Gastrocnemius medialis (tissue), 4 donors: ENCODE measurements around the gene GPAT2. TPM values are rescaled to one million over a fixed set of nuclear protein-coding genes. Genes with fewer than 3 reads are reported as not detected.
"Not testable (repeated sequence)": the region's sequence is repeated elsewhere in the genome, so short reads cannot be mapped to it uniquely, and the experiment has no call there.

Source experiments
- ATAC-seq, 2 donors: fragments of 150-250 bp; one replicate each; pipeline ENCODE4 v1.9.1; 2016
- DNase-seq, 2 donors: peaks; one replicate each; pipeline ENCODE4 v3.0.0-alpha.2; 2019
- H3K27ac ChIP-seq, 4 donors: fragments of 200-600 bp; sonication (generic); 1 replicate in 1 of 4; 2 replicates in 3 of 4; pipeline ENCODE4 v1.5.1; 2016 to 2018; ENCODE audit warnings: mild to moderate bottlenecking in 2 of 4, moderate library complexity in 1 of 4
- H3K27me3 ChIP-seq, 3 donors: fragments of 200-600 bp; sonication (generic) in 2 of 3; 1 replicate in 1 of 3; 2 replicates in 2 of 3; pipeline versions ENCODE4 v1.5.1 to v1.6.0; 2016 to 2019; ENCODE audit warnings: mild to moderate bottlenecking in 1 of 3, moderate library complexity in 1 of 3
- H3K36me3 ChIP-seq, 2 donors: fragments of 200-600 bp; sonication (generic) in 1 of 2; one replicate each; pipeline ENCODE4 v1.5.1; 2017 to 2018
- H3K4me1 ChIP-seq, 2 donors: fragments of 200-600 bp; sonication (generic) in 1 of 2; one replicate each; pipeline ENCODE4 v1.5.1; 2016 to 2017; ENCODE audit warnings: mild to moderate bottlenecking in 2 of 2
- H3K4me3 ChIP-seq, 4 donors: fragments of 200-600 bp; sonication (generic) in 3 of 4; 1 replicate in 1 of 4; 2 replicates in 3 of 4; pipeline ENCODE4 v1.5.1; 2016 to 2019; ENCODE audit warnings: mild to moderate bottlenecking in 2 of 4
- H3K9me3 ChIP-seq, 3 donors: fragments of 200-600 bp; sonication (generic) in 2 of 3; 1 replicate in 1 of 3; 2 replicates in 2 of 3; pipeline ENCODE4 v1.5.1; 2016 to 2019
- POLR2A ChIP-seq, 2 donors: fragments of 450-650 bp; IDR thresholded peaks; one replicate each; pipeline ENCODE4 v1.6.1; 2017; ENCODE audit warnings: antibody characterized with exemption in 2 of 2, mild to moderate bottlenecking in 2 of 2, moderate library complexity in 2 of 2
- in situ Hi-C, 4 donors: fragments of 200-750 bp; cut with MboI; loops; one replicate each; pipeline versions ENCODE4 v1.15.0 to v1.8.0; 2017; ENCODE audit warnings: low sequenced_read_pairs in 4 of 4
- intact Hi-C: fragments of 100-400 bp; cut with DNase I; formaldehyde crosslinking; loops from one replicate; pipeline ENCODE4 v1.15.1; 2023; ENCODE audit warnings: low total_unique reads
- total RNA-seq, 4 donors: library from RNA; depleted of rRNA; stranded (reverse); fragments of >200 nt; gene quantifications; one replicate each; pipeline versions ENCODE4 v1.1.0 to v1.2.3, GENCODE V29; 2016

The GPAT2 gene
- total RNA-seq, 4 donors from 2014 or later, result 1.1 to 8.2 (median 4.9) TPM

DNA sequence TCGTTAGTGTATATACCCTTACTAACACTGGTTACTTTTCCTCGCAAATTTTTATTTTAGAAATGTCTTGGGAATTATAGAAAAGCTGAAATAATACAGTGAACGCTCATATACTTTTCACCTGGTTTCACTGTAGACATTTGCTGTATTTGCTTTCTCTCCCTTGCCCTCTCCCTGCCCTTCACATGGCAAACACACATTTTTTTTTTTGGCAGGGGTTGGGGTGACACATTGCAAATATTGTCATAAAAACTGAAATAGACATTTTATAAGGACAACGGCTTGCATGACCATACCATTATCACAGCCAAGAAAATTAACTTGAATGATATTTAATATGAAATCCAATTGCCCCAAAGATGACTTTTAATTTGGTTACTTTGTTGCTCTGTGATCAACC, 18.4 kb downstream of the GPAT2 start:
- H3K27ac ChIP-seq, DNase-seq, H3K4me3 ChIP-seq, H3K9me3 ChIP-seq, ATAC-seq, H3K27me3 ChIP-seq, intact Hi-C loops, H3K4me1 ChIP-seq, H3K36me3 ChIP-seq: not testable (repeated sequence)
- in situ Hi-C loops, result loop anchor here (25.0 kb wide), 3 partner anchors 96 to 496 kb away; partner anchors contain the start of genes NEURL3 (in 3 of the 4), ADRA2B (in 2 of the 4), CIAO1 (in 1 of the 4) and TMEM127 (in 1 of the 4)

DNA sequence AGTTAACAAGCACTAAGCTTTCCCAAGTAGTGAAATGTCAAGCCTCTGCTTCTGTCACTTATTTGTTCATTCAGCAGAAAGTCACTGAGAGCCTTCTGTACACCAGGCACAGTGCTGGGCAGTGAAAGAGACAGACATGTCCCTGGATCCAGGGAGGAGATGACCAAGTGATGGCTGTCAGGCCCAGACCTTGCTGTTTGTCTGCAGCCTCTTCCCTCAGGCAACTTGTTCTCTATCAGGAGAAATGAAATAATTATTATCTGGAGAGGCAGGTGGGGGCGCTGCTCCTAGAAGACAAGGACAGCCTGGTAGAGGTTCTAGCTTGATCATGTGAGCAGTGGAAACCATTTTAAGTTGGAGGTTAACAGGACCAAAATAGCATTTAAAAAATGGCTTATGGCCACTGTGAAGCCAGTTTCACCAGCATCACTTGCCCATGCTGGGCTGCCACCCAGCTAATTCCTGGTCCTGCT, 21.9 kb downstream of the GPAT2 start:
- in situ Hi-C loops, result loop anchor here (25.0 kb wide), 3 partner anchors 99 to 499 kb away; partner anchors contain the start of genes NEURL3 (in 3 of the 4), ADRA2B (in 2 of the 4), CIAO1 (in 1 of the 4) and TMEM127 (in 1 of the 4)
- H3K4me3 ChIP-seq, DNase-seq, H3K9me3 ChIP-seq, H3K27me3 ChIP-seq, intact Hi-C loops, H3K36me3 ChIP-seq, H3K4me1 ChIP-seq, ATAC-seq: not testable (repeated sequence)
- H3K27ac ChIP-seq, result peak overlapping the region in 2 of 4 donors; percentile 28 to 73

DNA sequence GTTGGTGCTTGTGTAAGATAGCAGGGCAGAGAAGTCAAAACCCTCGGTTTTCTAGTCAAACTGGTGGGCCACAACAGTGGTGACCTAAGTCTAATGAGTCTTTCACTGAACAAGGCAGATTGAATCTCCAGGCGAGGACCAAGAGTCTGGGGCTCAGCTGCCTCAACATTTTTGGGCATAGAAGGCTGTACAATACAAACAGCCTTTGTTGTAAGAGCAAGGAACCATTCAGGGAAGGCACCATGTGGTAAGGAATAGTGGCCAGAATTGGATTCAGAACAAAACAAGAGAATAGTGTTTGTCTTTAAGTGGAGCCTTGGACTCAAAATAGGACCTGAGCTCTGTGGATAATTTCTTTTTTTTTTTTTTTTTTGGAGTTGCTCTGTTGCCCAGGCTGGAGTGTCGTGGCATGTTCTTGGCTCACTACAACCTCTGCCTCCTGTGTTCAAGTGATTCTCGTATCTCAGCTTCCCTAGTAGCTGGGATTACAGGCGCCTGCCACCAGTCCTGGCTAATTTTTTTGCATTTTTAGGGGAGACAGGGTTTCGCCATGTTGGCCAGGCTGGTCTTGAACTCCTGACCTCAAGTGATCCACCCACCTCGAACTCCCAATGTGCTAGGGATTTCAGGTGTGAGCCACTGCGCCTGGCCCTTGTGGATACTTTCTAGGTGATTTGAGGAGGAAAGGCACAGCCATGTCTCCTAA, 22.5 kb downstream of the GPAT2 start:
- H3K36me3 ChIP-seq, DNase-seq, intact Hi-C loops, H3K4me3 ChIP-seq, H3K27me3 ChIP-seq, H3K4me1 ChIP-seq, H3K9me3 ChIP-seq, ATAC-seq: not testable (repeated sequence)
- in situ Hi-C loops, result loop anchor here (25.0 kb wide), 3 partner anchors 100 to 500 kb away; partner anchors contain the start of genes NEURL3 (in 3 of the 4), ADRA2B (in 2 of the 4), CIAO1 (in 1 of the 4) and TMEM127 (in 1 of the 4)
- peak overlapping the region in 2 of 4 donors; percentile 28 to 73 for H3K27ac ChIP-seq

DNA sequence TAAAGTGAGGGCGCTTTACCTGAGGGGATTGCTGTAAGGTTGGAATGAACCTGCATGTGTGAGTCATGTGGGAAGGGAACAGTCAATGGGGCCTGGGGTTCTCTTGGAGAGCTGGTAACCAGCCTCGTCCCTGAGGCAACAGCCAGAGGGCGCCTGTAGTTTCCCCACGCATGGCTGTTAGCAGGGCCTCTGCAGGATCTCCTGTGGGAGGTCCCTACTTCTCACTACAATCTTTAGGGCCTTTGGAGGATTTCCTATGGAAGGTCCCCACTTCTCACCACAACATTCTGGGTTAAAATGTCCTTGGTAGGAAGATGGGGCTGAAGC, 23.6 kb downstream of the GPAT2 start:
- DNase-seq, H3K4me1 ChIP-seq, H3K27me3 ChIP-seq, H3K36me3 ChIP-seq, intact Hi-C loops, H3K9me3 ChIP-seq: not testable (repeated sequence)
- in situ Hi-C loops, result loop anchor here (25.0 kb wide), 3 partner anchors 101 to 501 kb away; partner anchors contain the start of genes NEURL3 (in 3 of the 4), ADRA2B (in 2 of the 4), CIAO1 (in 1 of the 4) and TMEM127 (in 1 of the 4)
- Histone ChIP-seq H3K4me3 (peak overlapping the region in 1 of 4 donors; percentile 20), H3K27ac (peak overlapping the region; percentile 36 to 73 (median 64))
- ATAC-seq, result peak; percentile 28 to 40

DNA sequence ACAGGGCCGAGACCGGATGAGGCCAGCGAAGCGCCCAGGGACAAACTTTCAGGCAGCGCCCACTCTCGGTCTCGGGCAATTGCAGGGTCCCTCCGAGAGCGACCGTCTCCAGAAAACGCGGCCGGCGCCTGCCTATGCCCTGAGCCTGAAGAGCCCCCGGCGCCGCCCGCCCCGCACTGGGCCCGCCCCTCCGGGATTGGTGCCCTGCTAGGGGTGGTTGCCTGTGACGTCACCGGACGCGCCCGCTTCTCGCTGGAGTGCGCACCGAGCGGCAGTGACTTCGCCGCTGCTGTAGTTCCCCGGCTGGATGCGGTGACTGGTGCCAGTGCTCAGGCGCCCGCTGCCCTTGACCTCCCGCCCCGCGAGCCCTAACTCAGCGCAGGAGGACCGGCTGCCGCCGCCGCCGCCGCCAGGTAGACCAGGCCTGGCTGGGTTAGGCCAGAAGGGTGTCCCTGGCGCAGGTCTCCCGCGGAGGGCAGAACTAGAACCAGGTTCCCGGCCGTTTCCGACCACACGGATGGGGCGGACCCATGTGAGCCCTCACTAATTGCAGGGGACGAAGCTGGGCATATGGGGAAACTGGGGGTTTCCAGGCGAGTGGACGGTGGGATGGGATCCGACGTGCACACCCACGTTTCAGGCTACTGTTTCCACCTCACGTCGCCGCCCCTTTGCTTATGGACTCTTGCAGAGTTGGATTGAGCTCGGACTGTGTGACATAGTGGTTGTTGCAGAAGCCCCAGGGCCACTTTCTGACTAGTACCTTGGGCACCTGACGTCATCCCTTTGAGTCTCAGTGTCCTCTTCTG, 24.2 kb downstream of the GPAT2 start:
- H3K36me3 ChIP-seq, H3K9me3 ChIP-seq, intact Hi-C loops, H3K27me3 ChIP-seq, H3K4me1 ChIP-seq: not testable (repeated sequence)
- DNase-seq (peak; percentile 91), ATAC-seq (peak; percentile 95 to 96)
- peak; percentile 48 to 64 for TF ChIP-seq POLR2A (IDR thresholded peaks at IDR 0.05)
- Histone ChIP-seq H3K27ac (peak overlapping the region; percentile 88 to 94 (median 88)), H3K4me3 (peak overlapping the region; percentile 62 to 82 (median 70))
- in situ Hi-C loops, result loop anchor here (25.0 kb wide), 3 partner anchors 102 to 502 kb away; partner anchors contain the start of genes NEURL3 (in 3 of the 4), ADRA2B (in 2 of the 4), CIAO1 (in 1 of the 4) and TMEM127 (in 1 of the 4)

DNA sequence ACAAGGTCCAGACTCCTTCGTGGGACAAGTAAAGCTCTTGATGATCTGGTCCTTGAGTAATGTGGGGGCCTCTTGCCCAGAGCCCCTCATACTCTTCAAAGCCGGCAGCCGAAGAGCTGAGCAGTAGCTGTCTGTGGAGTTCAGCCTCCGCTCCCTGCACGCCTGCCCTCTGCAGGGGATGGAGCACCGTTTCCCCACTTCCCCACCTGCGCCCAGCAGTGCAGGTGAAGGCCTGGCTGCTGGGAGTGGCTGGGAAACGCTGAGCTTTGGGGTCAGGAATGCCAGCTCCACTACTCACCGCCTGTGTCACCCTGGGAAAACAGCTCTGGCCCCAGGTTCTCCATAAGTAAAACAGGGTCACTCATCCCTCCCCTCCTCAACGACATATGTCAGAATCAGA, 24.9 kb downstream of the GPAT2 start:
- H3K36me3 ChIP-seq, H3K9me3 ChIP-seq, H3K4me1 ChIP-seq, H3K27me3 ChIP-seq, DNase-seq: not testable (repeated sequence)
- peak; percentile 61 to 68 for ATAC-seq
- H3K4me3 ChIP-seq, result peak overlapping the region; percentile 62 to 82 (median 70)
- intact Hi-C loops (loop anchor here (5.0 kb wide), 1 partner anchor 107 kb away; the partner anchor contains the start of gene ADRA2B), in situ Hi-C loops (loop anchor here (25.0 kb wide), 3 partner anchors 102 to 502 kb away; partner anchors contain the start of genes NEURL3 (in 3 of the 4), ADRA2B (in 2 of the 4), CIAO1 (in 1 of the 4) and TMEM127 (in 1 of the 4))
- peak overlapping the region; percentile 88 to 94 (median 88) for H3K27ac ChIP-seq

DNA sequence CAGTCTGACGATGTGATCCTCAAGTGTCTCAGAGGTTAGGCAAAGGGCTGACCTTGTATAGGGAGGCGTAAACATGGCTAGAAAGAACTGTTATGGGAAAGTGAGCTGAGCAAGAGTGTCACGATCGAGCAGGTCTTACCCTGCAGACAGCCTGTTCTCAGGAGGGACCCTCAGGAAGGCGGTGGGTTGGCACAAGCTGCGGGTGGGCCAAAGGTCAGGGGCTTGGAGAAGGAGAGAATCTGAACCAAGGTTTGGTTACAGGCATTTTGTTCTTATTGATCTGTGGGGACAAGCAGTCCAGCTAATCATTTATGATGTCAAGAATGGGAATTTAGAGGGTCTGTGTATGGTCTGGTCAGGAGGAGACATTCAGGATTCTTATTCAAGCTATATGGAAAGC, 26.7 kb downstream of the GPAT2 start:
- not testable (repeated sequence) for H3K36me3 ChIP-seq, ATAC-seq, H3K27ac ChIP-seq, DNase-seq, H3K27me3 ChIP-seq, H3K4me1 ChIP-seq, H3K9me3 ChIP-seq, H3K4me3 ChIP-seq
- intact Hi-C loops (loop anchor here (5.0 kb wide), 1 partner anchor 109 kb away; the partner anchor contains the start of gene ADRA2B), in situ Hi-C loops (loop anchor here (25.0 kb wide), 3 partner anchors 104 to 504 kb away; partner anchors contain the start of genes NEURL3 (in 3 of the 4), ADRA2B (in 2 of the 4), CIAO1 (in 1 of the 4) and TMEM127 (in 1 of the 4))

DNA sequence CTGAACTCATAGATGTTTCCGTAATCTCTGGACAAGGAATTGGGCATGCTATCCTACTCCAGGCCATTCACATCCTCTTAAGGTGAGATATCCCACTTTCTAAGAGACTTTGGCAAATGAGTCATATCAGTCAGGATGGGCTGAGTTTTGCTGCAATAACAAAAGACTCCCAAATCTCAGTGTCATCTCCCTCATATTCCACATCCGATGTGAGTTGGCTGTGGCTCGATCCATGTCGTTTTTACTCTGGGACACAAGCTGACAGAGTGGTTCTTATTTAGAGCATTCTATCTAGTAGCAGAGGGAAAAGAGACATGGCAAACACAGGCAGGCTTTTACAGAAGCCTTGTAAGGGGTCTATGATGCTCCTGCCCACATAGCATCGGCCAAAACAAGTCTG, 28.5 kb downstream of the GPAT2 start:
- DNase-seq, H3K4me3 ChIP-seq, H3K27ac ChIP-seq, H3K4me1 ChIP-seq, H3K9me3 ChIP-seq, H3K27me3 ChIP-seq, ATAC-seq, H3K36me3 ChIP-seq: not testable (repeated sequence)
- intact Hi-C loops, result loop anchor here (5.0 kb wide), 1 partner anchor 111 kb away; the partner anchor contains the start of gene ADRA2B
- in situ Hi-C loops, result loop anchor here (25.0 kb wide), 3 partner anchors 106 to 506 kb away; partner anchors contain the start of genes NEURL3 (in 3 of the 4), ADRA2B (in 2 of the 4), CIAO1 (in 1 of the 4) and TMEM127 (in 1 of the 4)
